Frontal cortex (tissue), 4 donors: Measurements from ENCODE around the gene SOX4. TPM values are rescaled to one million over a fixed set of nuclear protein-coding genes. Genes with fewer than 3 reads are reported as not detected.
A peak's percentile ranks its signal among the peaks of the same experiment; 100 is the strongest.
"Not testable (repeated sequence)": the region's sequence is repeated elsewhere in the genome, so short reads cannot be mapped to it uniquely, and the experiment has no call there.

Source experiments
- DNase-seq, 2 donors: peaks; one replicate each; pipeline ENCODE4 v3.0.0; 2012; ENCODE audit warnings: low spot score in 2 of 2
- FAIRE-seq: peaks from 2 replicates; lab custom pipeline; 2012; peaks lifted over from hg19 to GRCh38; lab: Jason Lieb, UNC
- total RNA-seq: library from RNA; depleted of rRNA; stranded (reverse); fragments of >200 nt; gene quantifications from one replicate; pipeline ENCODE4 v1.2.3, GENCODE V29; 2014
- donor health status: control.
- donor health status: control.
- donor health status: control.

Gene SOX4
- total RNA-seq, result 418 TPM

DNA sequence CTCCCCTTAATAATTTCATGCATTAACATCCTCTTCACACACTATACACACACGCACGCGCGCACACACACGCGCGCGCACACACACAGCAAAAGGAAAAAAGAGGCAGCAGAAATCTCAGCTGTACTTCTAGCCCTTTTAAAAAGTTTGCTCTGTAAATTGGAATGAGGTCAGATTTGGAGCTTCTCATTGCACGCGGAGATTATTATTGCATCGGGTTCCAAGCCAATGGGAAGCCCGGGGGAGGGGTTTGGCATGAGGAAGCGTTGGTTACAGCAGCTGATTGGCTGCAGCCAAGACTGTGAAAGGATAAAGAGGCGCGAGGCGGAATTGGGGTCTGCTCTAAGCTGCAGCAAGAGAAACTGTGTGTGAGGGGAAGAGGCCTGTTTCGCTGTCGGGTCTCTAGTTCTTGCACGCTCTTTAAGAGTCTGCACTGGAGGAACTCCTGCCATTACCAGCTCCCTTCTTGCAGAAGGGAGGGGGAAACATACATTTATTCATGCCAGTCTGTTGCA lies at the start of gene SOX4:
SOX4 (plus strand) TSS at position 340 of the 515 bp plus-strand sequence. CDS start 784 bp downstream, outside the sequence.
- FAIRE-seq (no peak), DNase-seq (peak; percentile 83 to 84)

DNA sequence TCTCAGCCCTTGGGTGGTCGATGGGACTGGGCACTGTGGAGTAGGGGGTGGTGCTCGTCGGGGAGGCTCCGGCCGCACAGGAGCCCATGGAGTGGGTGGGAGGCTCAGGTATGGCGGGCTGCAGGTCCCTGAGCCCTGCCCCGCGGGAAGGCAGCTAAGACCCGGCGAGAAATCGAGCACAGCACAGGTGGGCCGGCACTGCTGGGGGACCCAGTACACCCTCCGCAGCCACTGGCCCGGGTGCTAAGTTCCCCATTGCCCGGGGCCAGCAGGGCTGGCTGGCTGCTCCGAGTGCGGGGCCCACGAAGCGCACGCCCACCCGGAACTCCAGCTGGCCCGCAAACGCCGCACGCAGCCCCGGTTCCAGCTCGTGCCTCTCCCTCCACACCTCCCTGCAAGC lies 41.3 kb upstream of the SOX4 start:
- FAIRE-seq, result not testable (repeated sequence)

DNA sequence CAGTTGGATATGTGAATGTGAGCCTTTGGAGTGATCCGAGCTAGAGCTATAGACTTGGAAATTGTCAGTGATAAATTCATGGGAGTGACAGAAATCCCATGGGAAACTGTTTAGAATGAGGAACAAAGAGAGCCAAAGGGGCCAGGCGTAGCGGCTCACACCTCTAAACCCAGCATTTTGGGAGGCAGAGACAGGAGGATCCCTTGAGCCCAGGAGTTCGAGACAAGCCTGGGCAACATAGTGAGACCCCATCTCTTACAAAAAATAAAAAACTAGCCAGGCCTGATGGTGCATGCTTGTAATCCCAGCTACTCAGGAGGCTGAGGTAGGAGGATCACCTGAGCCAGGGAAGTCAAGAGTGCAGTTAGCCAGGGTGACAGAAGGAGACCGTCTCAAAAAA lies 39.3 kb upstream of the SOX4 start:
- no peak for FAIRE-seq
- DNase-seq, result no peak

More for the DNA sequence above, 41.3 kb upstream of the SOX4 start:
- DNase-seq, result not testable (repeated sequence)

DNA sequence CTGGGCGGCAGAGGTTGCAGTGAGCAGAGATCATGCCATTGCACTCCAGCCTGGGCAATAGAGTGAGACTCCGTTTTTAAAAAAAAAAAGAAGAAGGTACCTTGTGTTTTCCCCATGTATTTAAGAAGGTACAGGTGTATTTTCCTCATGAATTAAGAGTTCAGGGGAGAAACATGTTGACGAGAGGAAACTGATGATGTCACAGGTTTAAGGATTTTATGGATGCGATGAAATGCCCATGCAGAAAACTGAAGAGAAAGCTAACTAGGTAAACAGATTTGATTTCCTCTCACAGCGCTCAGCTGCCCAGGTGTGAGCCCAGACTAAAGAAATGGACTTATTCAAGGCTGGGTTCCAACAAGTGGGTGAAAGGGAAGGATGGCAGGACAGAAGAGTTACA lies 38.4 kb upstream of the SOX4 start:
- no peak for FAIRE-seq

DNA sequence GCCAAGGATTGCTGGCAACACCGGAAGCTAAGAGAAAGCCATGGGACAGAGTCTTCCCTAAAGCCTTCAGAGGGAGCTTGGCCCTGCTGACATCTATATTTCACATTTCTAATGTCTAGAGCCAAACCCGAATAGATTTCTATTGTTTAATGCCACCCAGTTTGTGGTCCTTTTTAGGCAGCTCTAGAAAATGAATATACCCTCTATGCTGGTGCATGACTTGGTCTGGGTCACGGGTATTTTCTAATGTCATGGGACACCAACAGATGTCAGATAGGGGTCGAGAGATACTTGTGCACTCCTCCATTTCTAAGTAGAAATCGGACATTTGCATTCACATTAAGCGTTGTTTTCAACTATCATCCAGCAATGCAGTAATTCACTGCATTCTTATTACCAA lies 37.0 kb upstream of the SOX4 start:
- FAIRE-seq, result no peak
- DNase-seq, result no peak

More for the DNA sequence above, 38.4 kb upstream of the SOX4 start:
- DNase-seq, result no peak

DNA sequence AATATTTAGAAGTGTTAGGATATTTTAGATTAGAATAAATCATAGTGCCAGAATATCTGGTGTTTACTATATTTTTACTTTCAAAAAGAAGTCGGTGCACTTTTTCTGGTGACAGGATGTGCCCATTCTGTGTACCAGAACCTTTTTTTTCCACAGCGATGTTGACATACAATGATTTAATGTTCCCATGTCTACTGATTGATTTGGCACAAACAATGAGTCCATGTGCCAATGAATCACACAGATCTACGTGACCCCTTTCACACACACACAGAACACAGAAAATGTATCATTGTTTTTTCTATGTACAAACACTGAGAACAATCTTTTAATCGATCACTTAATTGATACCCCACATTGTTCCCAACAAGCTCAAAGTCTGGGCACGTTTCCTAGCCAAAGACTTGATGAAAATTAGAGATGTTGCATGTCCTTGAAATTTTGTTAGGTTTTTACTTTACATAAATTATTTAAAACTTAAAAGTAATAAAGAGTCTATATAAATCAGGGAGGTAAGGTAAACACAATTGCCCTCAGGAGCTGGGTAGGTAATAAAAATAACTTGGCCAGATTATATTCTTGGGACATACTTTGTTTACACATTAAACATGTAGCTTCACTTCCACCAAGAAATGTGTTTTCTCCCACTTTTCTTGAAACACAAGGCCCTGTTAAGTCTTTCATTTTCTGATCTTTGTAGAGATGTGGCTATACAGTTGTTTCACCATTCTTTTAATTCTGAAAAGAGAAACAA lies 36.4 kb upstream of the SOX4 start:
- DNase-seq (no peak), FAIRE-seq (no peak)

DNA sequence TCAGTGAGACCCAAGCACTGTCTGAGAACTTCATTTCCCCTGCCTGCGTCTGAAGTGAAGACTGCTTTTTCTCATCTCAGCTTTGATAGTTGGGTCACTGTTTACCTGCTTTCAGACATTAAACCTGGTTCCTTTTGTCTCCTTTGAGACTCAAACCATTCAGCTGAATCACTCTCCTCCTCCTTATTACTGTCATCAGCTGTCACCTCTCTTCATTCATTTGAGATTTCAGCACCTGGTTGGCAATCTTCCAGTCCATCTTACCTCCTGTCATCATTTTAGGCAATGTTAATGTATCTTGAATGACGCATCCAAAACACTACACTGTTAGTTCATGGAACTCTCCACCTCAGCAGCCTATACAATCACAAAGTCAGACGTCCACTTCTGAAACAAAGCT lies 34.3 kb upstream of the SOX4 start:
- no peak for DNase-seq
- no peak for FAIRE-seq

DNA sequence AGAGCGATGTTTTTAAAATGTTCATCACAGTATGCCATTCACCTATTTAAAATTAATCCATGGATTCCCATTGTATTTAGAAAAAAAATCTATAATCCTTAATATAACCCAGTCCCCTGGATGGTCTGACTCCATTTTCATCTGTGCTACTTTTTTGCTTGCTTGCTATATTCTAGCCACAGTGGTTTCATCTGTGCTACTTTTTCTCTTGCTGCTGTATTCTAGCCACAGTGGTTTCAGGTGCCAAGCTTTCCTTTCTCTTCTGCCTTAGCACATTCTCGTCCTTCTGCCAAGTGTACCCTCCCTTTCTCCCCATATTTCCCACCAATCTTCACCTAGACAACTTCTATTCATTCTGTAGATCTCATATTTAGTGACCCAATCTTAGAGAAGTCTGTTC lies 33.3 kb upstream of the SOX4 start:
- FAIRE-seq, result no peak
- no peak for DNase-seq

DNA sequence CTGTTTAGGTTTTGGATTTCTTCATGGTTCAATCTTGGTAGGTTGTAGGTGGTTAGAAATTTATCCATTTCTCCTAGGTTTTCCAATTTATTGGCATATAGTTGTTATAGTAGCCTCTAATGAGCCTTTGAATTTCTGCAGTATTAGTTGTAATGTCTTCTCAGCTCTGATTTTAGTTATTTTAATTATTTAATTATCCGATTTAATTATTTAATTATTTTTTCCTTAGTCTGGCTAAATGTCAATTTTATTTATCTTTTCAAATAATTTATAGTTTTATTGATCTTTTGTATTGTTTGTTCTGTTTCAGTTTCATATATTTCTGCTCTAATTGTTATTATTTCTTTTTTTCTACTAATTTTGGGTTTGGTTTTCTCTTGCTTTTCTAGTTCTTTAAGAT lies 28.1 kb upstream of the SOX4 start:
- FAIRE-seq (peak; percentile 93), DNase-seq (no peak)

DNA sequence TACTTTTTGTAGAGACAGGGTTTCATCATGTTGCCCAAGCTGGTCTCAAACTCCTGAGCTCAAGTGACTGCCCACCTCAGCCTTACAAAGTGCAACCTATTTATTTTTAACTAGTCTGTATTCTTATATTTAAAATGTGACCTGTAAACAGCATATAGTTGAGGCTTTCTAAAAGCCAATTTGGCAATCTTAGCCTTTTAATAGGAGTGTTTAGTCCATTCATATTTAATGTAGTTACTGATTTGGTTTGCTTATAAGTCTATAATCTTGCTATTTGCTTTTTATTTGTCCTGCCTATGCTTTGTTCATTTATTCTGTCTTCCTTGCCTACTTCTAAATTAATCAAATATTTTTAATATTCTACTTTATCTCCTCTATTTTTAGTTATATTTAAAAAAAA lies 15.0 kb upstream of the SOX4 start:
- no peak for FAIRE-seq
- no peak for DNase-seq

DNA sequence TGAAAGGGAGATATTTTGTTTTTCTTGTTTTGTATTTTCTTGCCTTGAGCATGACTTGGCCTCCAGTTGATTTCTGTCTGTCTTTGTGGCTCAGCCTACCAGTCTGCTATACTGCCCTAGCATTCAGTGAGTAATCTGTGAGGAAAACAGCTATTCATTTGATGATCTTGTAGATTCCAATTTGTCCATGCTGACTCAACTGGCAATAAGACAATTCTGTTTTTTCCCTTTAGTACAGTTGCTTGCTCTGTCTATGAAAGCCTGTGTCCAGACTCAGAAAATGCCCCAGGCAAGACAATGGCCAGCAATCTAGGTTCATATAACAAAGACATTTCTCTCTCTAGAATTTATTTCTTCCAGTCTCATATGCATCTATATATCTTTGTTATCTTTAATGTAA lies 10.9 kb upstream of the SOX4 start:
- FAIRE-seq (no peak), DNase-seq (no peak)

DNA sequence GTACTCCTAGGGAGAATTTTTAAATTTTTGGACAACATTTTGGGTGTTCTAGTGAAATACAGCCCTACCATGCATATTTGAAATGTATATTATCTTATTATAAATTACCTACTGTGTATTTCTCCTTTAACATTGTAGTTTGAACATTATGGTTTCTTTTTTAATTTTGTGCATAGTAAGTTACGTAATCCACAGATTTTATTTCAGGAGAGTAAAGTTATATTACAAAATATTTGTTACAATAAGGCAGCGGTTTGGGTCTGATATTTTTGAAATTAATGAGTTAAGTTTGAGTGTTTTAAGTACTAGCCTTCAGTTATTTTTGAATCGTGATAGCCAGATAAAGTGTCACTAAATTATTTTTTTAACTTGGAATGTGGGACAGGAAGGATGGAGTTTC lies 7.3 kb upstream of the SOX4 start:
- DNase-seq (no peak), FAIRE-seq (no peak)

DNA sequence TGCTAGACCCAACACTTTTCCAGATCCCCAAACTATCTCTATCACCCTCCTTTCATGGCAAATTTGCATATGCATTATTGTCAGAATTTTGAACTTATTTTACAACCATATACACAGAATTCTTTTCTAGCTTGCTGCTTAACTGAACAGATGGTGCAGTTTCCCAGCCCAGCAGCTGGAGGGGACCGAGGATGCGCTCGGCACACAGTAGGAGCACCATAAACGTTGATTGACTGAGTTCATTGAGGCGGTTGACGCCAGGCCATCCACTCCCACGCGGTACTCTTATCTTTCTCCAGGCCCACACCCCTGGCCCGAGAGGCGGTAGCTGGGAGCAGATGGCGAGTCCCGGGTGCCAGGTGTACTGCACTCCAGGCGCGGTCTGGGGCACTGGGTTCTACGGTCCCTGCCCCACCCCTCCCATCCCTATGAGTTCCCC lies 6.8 kb upstream of the SOX4 start:
- DNase-seq (no peak), FAIRE-seq (no peak)

DNA sequence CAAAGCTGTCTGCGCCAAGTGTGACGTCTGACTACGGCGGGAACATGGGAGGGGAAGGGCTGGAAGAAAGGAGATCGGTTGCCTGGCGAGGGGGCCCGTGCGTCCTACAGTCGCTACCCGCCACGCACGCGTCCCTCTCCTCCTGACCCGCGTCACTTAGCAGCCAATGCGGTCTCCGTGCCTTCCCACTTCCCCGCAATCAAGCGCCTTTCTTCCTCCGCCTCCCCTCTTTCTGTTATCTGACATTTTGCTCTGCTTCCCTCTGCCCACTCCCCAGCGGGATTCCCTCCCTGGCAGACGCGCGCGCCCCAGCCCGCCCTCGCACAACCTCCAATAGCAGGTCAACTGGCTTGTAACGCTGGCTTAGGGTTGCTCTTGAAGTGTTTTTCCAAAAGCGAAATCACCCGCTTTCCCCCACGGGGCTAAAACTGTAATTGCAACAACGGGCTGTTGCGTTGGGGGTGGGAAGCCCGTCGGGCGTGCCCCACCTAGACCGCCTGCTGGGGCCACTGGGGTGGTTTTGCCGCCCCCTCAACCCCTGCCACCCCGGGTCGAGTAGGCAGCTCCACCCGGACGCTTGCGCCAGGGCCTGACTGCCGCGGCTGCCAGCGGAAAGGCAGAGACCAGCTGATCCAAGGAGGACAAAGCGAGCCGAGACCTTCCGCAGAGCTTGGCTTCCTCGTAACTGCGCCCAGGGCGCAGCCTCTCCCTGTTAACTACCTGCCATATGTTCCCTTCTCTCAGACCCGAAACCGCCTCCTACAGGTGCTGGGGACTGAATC lies 6.2 kb upstream of the SOX4 start:
- DNase-seq, result no peak
- no peak for FAIRE-seq

DNA sequence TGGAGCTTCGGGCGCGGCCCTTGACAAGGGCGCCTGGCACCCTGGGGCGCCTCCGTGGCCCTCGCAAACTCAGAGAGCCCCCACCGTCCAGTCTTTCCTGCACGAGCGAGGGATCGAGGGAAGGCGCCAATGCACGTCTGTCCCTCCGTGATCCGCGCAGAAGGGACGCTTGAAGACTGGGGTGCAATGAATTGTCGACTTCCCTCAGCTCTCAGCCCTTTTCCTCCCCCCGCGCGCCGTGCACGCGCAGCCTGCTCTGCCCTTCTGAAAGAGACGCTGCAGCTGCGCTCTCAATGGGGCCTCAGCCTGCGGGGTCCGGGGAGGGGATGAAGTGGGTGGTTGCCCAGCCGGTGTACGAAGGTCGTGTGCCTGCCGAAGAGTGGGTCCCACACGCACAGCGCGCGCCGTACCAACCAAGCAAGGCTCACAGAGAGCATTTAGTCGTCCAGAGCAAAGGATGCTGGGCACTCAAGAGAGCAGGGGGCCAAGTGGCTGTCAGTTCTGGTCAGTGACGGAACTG lies 5.5 kb upstream of the SOX4 start:
- FAIRE-seq (no peak), DNase-seq (no peak)

DNA sequence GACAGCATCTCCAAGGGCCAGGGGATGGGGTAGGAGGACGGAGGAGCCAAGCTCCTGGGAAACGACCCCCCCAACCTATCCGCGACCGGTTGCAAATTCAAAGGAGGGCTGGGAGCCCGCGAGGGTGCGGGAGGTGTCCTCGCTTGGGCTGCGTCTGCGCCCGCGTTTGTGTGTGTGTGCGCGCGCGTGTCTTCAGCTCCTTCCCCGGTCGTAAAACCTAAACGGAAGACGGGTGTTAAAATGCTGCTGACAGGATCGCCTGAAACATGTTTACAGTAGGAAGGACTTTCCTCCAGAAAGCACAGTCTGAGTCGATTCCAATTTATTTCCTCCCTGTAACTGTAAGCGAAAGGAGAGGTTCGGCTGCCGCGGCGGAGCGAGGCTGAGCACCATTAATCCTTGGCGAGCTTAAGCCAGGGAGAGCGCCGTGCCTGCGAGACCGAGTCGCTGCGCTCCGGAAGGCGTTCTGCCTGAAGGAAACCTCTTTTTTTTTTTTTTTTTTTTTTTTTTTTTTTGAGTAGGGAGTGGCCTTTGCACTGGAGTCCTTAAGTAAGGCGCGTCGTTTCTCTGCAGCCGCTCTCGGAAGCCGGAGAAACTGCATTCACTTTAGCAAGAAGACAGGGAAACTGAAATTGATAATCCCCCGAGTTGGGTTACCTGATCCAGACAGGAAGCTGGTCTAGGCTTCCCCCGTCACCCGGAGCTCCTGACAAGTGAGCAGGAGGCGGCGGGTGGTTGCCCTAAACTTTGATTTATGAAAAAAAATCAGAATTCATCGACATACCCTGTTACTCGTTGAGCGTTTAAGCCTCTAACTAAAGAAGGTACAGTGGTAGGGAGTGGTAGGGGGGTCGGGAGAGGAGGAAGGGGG lies 4.8 kb upstream of the SOX4 start:
- FAIRE-seq, result no peak

DNA sequence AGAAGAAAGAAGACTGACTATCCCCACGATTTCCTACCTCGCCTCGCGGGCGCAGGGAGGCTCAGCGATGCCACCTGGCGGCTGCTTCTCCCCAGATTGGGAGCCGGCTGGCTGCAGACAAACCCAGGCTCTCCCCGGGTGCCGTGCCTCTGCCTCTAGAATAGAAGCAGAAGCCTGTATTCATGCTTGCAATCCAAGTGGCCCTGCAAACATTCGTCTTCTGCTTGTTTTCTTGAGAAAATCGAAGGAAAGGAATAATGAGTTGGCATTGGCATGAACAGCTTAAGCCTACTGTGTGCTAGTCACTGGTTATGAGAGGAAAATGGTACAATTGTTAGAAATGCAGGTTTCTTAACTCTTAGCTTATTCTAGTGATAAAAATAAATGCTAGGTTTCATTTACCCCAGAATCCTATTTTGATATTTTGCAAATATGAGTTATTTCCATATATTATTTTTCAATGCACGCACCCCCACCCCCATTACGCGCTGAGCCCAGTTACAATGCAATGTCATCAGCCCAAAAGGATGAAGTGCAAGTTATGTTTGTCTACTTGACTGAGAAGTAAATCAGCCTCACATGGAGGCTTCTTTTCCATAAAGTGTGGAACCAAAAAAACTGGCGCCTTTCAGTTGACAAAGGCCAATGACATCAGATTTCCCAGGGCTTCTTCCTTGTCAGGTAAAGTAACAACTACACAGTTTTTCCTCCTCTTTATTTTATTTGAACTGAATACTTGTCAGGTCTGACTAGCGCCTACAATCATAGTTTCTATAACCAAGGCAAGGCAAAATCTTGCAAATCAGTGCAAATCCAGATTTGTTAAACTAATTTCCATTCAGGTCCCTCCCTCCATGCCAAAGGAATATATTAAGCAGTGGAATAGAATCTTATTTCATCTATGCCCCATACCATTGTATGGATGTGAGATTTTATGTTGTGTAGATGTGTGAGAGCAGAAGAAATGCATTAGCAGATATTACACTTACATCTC lies 3.9 kb upstream of the SOX4 start:
- no peak for FAIRE-seq
- peak; percentile 63 to 71 for DNase-seq

More for the DNA sequence above, 4.8 kb upstream of the SOX4 start:
- no peak for DNase-seq

DNA sequence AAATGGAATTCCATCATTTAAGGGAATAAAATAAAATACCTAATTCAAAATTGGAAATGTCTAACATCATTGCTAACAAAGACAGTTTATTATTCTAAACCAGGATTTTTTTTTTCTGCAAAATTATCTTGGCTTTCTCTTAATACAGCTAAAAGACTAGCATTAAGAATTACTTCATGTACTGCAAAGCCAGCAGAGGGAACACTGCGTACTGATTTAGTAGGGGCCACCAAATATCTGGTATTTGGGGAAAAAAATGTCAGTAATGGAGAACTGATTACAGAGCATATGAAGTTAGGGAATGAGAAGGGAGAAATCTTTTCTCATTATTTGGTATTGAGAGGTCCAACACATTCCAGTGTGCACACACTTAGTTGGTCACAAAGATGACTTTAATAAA lies 3.2 kb upstream of the SOX4 start:
- FAIRE-seq (no peak), DNase-seq (no peak)

DNA sequence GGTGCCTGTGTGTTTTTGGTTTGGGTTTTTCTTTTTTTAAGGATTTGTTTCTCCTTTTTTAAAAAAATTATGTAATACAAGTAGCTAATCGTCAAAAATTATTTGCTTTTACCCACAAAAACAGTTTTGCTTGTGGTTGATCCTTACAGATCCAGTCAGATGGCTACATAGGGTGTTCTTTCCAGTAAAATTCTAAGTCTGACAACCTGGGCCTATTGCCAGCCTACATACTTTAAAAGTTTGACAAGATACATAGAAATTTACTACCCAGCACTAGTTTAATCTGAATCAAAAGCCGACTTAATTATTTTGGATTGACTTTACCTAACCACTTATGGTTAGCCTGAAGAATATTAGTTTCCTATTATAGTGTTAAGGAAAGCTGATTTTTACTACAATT lies 2.1 kb upstream of the SOX4 start:
- no peak for DNase-seq
- no peak for FAIRE-seq
